Heart left ventricle (tissue), 13 donors: ENCODE measurements around the gene MAD2L1.

Experiments
- CTCF ChIP-seq, 12 donors: fragments of 200-600 bp; sonication (generic) in 4 of 12; IDR thresholded peaks; one replicate each; pipeline versions ENCODE4 v1.5.0 to v1.8.0; 2018 to 2022; ENCODE audit warnings: antibody characterized with exemption in 12 of 12, mild to moderate bottlenecking in 5 of 12
- POLR2A ChIP-seq, 2 donors: fragments of 450-650 bp; IDR thresholded peaks; one replicate each; pipeline ENCODE4 v1.6.1; 2017; ENCODE audit warnings: antibody characterized with exemption in 2 of 2, mild to moderate bottlenecking in 2 of 2, moderate library complexity in 2 of 2
- donor health status: ischemic (EF 13 %, LVEDD 7.1; RV severe dilation, severe dysfunction).
- donor health status: DM: no; HTN: yes; CAD: no.
- donor health status: DM: no; HTN: no; CAD: no.
- donor health status: ischemic (EF 25% LVEDD 6.9; RV normal size, moderate dysfunction).
- donor health status: ischemic (EF 25% LVEDD 5.7; RV mildly dilated, moderate dysfunction).
- donor health status: ischemic (EF 35%, LVEDD 5.7; RV mildly dilated, moderate dysfunction).
- donor health status: nonischemic (EF 11% LVEDD 7.7; RV severe dilation, severe dysfunction).
- donor health status: DM: yes; HTN: yes; CAD: no.
- donor health status: PGD.
- donor health status: ischemic (EF 29% LVEDD 5.4; RV normal size, mild dysfunction).
- donor health status: nonischemic (EF 23%, LVEDD 6.1; RV moderate dilation, normal function).

DNA sequence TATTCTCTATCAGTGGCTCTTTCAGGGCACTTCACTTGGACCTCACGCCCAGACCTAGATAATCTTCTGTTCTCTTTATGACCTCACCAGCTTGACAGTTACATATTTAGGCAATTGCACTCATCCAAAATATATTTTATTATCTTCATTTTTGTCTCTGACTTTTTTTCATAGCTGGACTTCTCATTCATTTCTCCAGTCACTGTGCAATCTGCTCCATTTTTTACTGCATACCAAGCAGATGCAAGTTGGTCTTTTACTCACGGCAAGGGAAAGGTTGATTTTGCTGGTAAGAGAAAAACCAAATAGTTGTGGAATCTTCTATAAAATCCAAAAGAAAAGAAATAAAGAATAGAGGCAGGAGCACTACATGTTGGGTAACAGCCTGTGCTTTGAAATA lies 31.7 kb downstream of the MAD2L1 start:
- TF ChIP-seq POLR2A (IDR thresholded peaks at IDR 0.05), result no peak
- no peak for TF ChIP-seq CTCF (IDR thresholded peaks at IDR 0.05)
